GM23338 (cell line): ENCODE data around the gene SLC2A2. TPM values are rescaled to one million over a fixed set of nuclear protein-coding genes. Genes with fewer than 3 reads are reported as not detected.

Experiments
- ATAC-seq: fragments of 200-7000 bp; cut with Tn5 transposase; 3 replicates; pipeline ENCODE4 v1.9.1; 2020
- DNase-seq: peaks from one replicate; pipeline ENCODE4 v3.0.0-alpha.2; 2015; ENCODE audit warnings: low spot score
- H2AFZ ChIP-seq: fragments of 200-600 bp; sonication (generic); 2 replicates; pipeline ENCODE4 v1.8.0; 2016; ENCODE audit warnings: antibody characterized with exemption, mild to moderate bottlenecking, moderate library complexity
- H3F3A ChIP-seq: fragments of 200-600 bp; sonication (generic); replicated peaks from 2 replicates; pipeline ENCODE4 v1.8.0; 2017; ENCODE audit warnings: antibody characterized with exemption, mixed run types, low read depth
- H3K27ac ChIP-seq: fragments of 200-600 bp; sonication (generic); 2 replicates; pipeline ENCODE4 v1.6.1; 2016; ENCODE audit warnings: low read depth
- H3K27me3 ChIP-seq: fragments of 200-600 bp; sonication (generic); 2 replicates; pipeline ENCODE4 v1.8.0; 2016; ENCODE audit warnings: mild to moderate bottlenecking, mixed run types, moderate library complexity; ENCODE audit not compliant: insufficient read depth
- H3K36me3 ChIP-seq: fragments of 200-600 bp; sonication (generic); 2 replicates; pipeline ENCODE4 v1.8.0; 2016; ENCODE audit warnings: mild to moderate bottlenecking; ENCODE audit not compliant: insufficient read depth
- H3K4me1 ChIP-seq: fragments of 200-600 bp; sonication (generic); 2 replicates; pipeline ENCODE4 v1.8.0; 2016; ENCODE audit warnings: mild to moderate bottlenecking, moderate library complexity; ENCODE audit not compliant: insufficient read depth
- H3K4me2 ChIP-seq: fragments of 200-600 bp; sonication (generic); 2 replicates; pipeline ENCODE4 v1.7.1; 2017; ENCODE audit warnings: mixed run types
- H3K4me3 ChIP-seq: fragments of 200-600 bp; sonication (generic); 2 replicates; pipeline ENCODE4 v1.6.1; 2016; ENCODE audit warnings: mixed run types
- H3K79me2 ChIP-seq: fragments of 200-600 bp; sonication (generic); replicated peaks from 2 replicates; pipeline ENCODE4 v1.8.0; 2017; ENCODE audit warnings: mild to moderate bottlenecking; ENCODE audit not compliant: insufficient read depth
- H3K9me2 ChIP-seq: fragments of 200-600 bp; sonication (generic); 2 replicates; pipeline ENCODE4 v1.8.0; 2017; ENCODE audit not compliant: insufficient read depth
- H4K20me1 ChIP-seq: fragments of 200-600 bp; sonication (generic); replicated peaks from 2 replicates; pipeline ENCODE4 v1.8.0; 2017; ENCODE audit warnings: mild to moderate bottlenecking; ENCODE audit not compliant: insufficient read depth
- H3K27ac Mint-ChIP-seq: 2 replicates; pipeline ENCODE4 v1.8.0; 2020; ENCODE audit warnings: inconsistent platforms, mild to moderate bottlenecking, moderate library complexity, mixed read lengths
- H3K27me3 Mint-ChIP-seq: 3 replicates; pipeline ENCODE4 v1.8.0; 2022; ENCODE audit warnings: low read depth, mild to moderate bottlenecking, moderate library complexity, mixed read lengths, inconsistent platforms; ENCODE audit not compliant: insufficient read depth, poor library complexity
- H3K36me3 Mint-ChIP-seq: 3 replicates; pipeline ENCODE4 v1.8.0; 2021; ENCODE audit warnings: low read depth, mild to moderate bottlenecking, inconsistent platforms, moderate library complexity, mixed read lengths
- H3K4me1 Mint-ChIP-seq: 3 replicates; pipeline ENCODE4 v1.8.0; 2020; ENCODE audit warnings: mild to moderate bottlenecking, inconsistent platforms, mixed read lengths
- H3K4me3 Mint-ChIP-seq: 3 replicates; pipeline ENCODE4 v1.8.0; 2021; ENCODE audit warnings: moderate library complexity, mild to moderate bottlenecking, inconsistent platforms, mixed read lengths
- H3K9me3 Mint-ChIP-seq: 3 replicates; pipeline ENCODE4 v1.8.0; 2020; ENCODE audit warnings: moderate library complexity, mild to moderate bottlenecking, inconsistent platforms, mixed read lengths
- CREB1 ChIP-seq: fragments of 250-450 bp; sonication (Bioruptor Pico); IDR thresholded peaks from 2 replicates; pipeline ENCODE4 v1.5.0; 2020; ENCODE audit warnings: low read depth, mild to moderate bottlenecking, moderate library complexity
- CTCF ChIP-seq, 2 experiments: fragments of 200-600 bp in 1 of 2; sonication (generic) in 1 of 2; conservative IDR thresholded peaks; 2 replicates each; pipeline versions ENCODE4 v1.5.1 to v1.6.1; 2016 to 2017; ENCODE audit warnings: antibody characterized with exemption in 2 of 2, low read depth in 2 of 2, mild to moderate bottlenecking in 2 of 2, moderate library complexity in 1 of 2
- EZH2 ChIP-seq: fragments of 200-600 bp; sonication (generic); IDR thresholded peaks from one replicate; pipeline ENCODE4 v1.8.0; 2017; ENCODE audit warnings: antibody characterized with exemption, mild to moderate bottlenecking, low read depth; ENCODE audit not compliant: unreplicated experiment
- EZH2phosphoT487 ChIP-seq: fragments of 200-600 bp; sonication (generic); IDR thresholded peaks from one replicate; pipeline ENCODE4 v1.8.1; 2018; ENCODE audit warnings: antibody characterized with exemption; ENCODE audit not compliant: unreplicated experiment
- JUNB ChIP-seq: IDR thresholded peaks from one replicate; pipeline ENCODE4 v1.6.1; 2016; ENCODE audit warnings: antibody characterized with exemption; ENCODE audit not compliant: unreplicated experiment
- NANOG ChIP-seq: IDR thresholded peaks from 2 replicates; pipeline ENCODE4 v1.6.1; 2016; ENCODE audit warnings: antibody characterized with exemption, borderline replicate concordance
- POLR2AphosphoS5 ChIP-seq: IDR thresholded peaks from 2 replicates; pipeline ENCODE4 v1.6.1; 2016; ENCODE audit warnings: antibody characterized with exemption, low read depth
- STAT1 ChIP-seq: IDR thresholded peaks from one replicate; pipeline ENCODE4 v1.6.1; 2016; ENCODE audit warnings: antibody characterized with exemption; ENCODE audit not compliant: unreplicated experiment
- ZNF114 ChIP-seq: fragments of 250-450 bp; sonication (Bioruptor Pico); IDR thresholded peaks from 2 replicates; pipeline ENCODE4 v1.5.0; 2020; ENCODE audit warnings: mild to moderate bottlenecking, moderate library complexity
- ZNF331 ChIP-seq: fragments of 250-450 bp; sonication (Bioruptor Pico); IDR thresholded peaks from 2 replicates; pipeline ENCODE4 v1.5.0; 2020; ENCODE audit warnings: low read depth, mild to moderate bottlenecking, moderate library complexity
- ZNF462 ChIP-seq: fragments of 250-450 bp; sonication (Bioruptor Pico); IDR thresholded peaks from 2 replicates; pipeline ENCODE4 v1.5.0; 2020; ENCODE audit warnings: mild to moderate bottlenecking, moderate library complexity
- polyA plus RNA-seq: library from polyadenylated mRNA; unstranded; fragments of >200 nt; fragmentation: Nextera tagmentation; extraction: Ambion mirVana; gene quantifications from 2 replicates; pipeline ENCODE4 v1.2.1, GENCODE V29; 2016
- total RNA-seq: library from RNA; depleted of rRNA; stranded (reverse); fragments of >200 nt; shearing (Covaris generic); gene quantifications from 2 replicates; pipeline ENCODE4 v1.2.3, GENCODE V29; 2014
- TF ChIP-seq, protein P1 (sequence below): IDR thresholded peaks from one replicate; pipeline ENCODE4 v1.6.1; 2018; ENCODE audit warnings: antibody characterized with exemption; ENCODE audit not compliant: unreplicated experiment
- TF ChIP-seq, protein P2 (sequence below): IDR thresholded peaks from 2 replicates; pipeline ENCODE4 v1.6.1; 2016; ENCODE audit warnings: antibody characterized with exemption

The SLC2A2 gene
- total and polyA plus RNA-seq, 2 experiments from 2014 or later, result not detected

DNA sequence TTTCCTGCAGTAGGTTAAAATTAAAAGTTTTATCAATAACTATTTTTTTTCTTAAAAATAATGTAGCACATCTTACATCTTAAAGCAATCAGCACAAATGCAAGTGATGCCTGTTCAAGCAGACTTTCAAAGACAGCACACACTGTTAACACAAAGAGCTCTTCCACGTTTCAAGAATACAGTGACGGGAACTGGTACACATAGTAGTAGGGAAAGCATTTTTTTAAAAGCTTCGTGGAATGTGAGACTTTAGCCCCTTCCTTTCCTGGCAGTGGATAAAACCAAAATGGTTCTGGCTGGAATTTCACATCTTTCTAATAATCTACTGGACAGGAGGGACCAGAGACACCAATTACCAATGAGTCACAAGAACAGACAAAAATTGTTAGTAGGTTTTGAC, 33.5 kb upstream of the SLC2A2 start:
- Mint-ChIP-seq H3K27ac (no peak overlapping the region), H3K4me3 (no peak overlapping the region), H3K36me3 (peaks cover 7% of the 10 kb centered on the region; the same call in 1 of the 3 replicates), H3K9me3 (no peaks in the 10 kb centered on the region; the same call in 2 of the 3 replicates), H3K4me1 (peaks cover 20% of the 10 kb centered on the region), H3K27me3 (no peaks in the 10 kb centered on the region)
- H3K4me3 ChIP-seq, result no peak overlapping the region
- H4K20me1 ChIP-seq, result no peaks in the 10 kb centered on the region
- no peaks in the 10 kb centered on the region for H3K36me3 ChIP-seq
- TF ChIP-seq EZH2, result no peak
- TF ChIP-seq JUNB, result no peak
- TF ChIP-seq, protein P1, sequence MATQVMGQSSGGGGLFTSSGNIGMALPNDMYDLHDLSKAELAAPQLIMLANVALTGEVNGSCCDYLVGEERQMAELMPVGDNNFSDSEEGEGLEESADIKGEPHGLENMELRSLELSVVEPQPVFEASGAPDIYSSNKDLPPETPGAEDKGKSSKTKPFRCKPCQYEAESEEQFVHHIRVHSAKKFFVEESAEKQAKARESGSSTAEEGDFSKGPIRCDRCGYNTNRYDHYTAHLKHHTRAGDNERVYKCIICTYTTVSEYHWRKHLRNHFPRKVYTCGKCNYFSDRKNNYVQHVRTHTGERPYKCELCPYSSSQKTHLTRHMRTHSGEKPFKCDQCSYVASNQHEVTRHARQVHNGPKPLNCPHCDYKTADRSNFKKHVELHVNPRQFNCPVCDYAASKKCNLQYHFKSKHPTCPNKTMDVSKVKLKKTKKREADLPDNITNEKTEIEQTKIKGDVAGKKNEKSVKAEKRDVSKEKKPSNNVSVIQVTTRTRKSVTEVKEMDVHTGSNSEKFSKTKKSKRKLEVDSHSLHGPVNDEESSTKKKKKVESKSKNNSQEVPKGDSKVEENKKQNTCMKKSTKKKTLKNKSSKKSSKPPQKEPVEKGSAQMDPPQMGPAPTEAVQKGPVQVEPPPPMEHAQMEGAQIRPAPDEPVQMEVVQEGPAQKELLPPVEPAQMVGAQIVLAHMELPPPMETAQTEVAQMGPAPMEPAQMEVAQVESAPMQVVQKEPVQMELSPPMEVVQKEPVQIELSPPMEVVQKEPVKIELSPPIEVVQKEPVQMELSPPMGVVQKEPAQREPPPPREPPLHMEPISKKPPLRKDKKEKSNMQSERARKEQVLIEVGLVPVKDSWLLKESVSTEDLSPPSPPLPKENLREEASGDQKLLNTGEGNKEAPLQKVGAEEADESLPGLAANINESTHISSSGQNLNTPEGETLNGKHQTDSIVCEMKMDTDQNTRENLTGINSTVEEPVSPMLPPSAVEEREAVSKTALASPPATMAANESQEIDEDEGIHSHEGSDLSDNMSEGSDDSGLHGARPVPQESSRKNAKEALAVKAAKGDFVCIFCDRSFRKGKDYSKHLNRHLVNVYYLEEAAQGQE, result no peak
- TF ChIP-seq POLR2AphosphoS5, result no peak
- no peak for TF ChIP-seq NANOG
- TF ChIP-seq CREB1 (CRISPR knock-in tag), result no peak
- no peak for TF ChIP-seq ZNF331 (CRISPR knock-in tag)
- TF ChIP-seq CTCF (conservative IDR thresholded peaks at IDR 0.05; ENCODE audit: low read depth in 2 of 2), result no peak
- TF ChIP-seq ZNF462 (CRISPR knock-in tag), result no peak
- no peak for TF ChIP-seq ZNF114
- TF ChIP-seq, protein P2, sequence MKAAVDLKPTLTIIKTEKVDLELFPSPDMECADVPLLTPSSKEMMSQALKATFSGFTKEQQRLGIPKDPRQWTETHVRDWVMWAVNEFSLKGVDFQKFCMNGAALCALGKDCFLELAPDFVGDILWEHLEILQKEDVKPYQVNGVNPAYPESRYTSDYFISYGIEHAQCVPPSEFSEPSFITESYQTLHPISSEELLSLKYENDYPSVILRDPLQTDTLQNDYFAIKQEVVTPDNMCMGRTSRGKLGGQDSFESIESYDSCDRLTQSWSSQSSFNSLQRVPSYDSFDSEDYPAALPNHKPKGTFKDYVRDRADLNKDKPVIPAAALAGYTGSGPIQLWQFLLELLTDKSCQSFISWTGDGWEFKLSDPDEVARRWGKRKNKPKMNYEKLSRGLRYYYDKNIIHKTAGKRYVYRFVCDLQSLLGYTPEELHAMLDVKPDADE, result no peak
- no peak for TF ChIP-seq STAT1
- TF ChIP-seq EZH2phosphoT487, result no peak
- no peaks in the 10 kb centered on the region for H3F3A ChIP-seq
- peaks cover 4% of the 10 kb centered on the region; the same call in 1 of the 2 replicates for H3K9me2 ChIP-seq
- H3K27ac ChIP-seq, result no peak overlapping the region
- H3K4me2 ChIP-seq, result no peak overlapping the region
- H3K79me2 ChIP-seq, result no peaks in the 10 kb centered on the region
- H2AFZ ChIP-seq, result no peak overlapping the region
- H3K4me1 ChIP-seq, result peaks cover 11% of the 10 kb centered on the region; the same call in 1 of the 2 replicates
- no peaks in the 10 kb centered on the region for H3K27me3 ChIP-seq
- ATAC-seq (no peak), DNase-seq (no peak)
